GM19351 (cell line): ENCODE measurements around the gene CRELD2.
"Not testable (repeated sequence)": the region's sequence is repeated elsewhere in the genome, so short reads cannot be mapped to it uniquely, and the experiment has no call there.

Experiments
- ATAC-seq: cut with Tn5 transposase; IDR thresholded peaks from one replicate; pipeline ENCODE4 v1.9.1; 2021; ENCODE audit warnings: mild to moderate bottlenecking, moderate library complexity; ENCODE audit not compliant: unreplicated experiment

CRELD2 gene

DNA sequence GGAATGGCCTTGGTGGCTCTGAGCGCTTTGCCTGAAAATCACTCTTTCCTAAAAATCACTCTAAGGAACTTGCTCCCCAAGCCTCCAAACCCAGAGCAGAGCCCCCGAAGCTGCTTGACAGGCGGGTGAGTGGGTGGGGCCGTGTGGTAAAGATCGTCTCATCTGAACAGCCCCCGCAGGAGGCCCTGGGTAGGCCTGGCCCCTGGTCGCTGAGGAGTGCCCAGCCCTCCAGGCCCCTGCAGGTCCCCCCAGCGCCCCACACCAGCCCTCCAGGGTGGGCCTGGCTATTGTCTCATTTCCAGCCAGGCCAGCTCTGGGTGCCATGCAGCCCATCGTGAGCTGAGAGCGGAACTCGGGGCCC is 25.0 kb downstream of the CRELD2 start:
- no peak for ATAC-seq

DNA sequence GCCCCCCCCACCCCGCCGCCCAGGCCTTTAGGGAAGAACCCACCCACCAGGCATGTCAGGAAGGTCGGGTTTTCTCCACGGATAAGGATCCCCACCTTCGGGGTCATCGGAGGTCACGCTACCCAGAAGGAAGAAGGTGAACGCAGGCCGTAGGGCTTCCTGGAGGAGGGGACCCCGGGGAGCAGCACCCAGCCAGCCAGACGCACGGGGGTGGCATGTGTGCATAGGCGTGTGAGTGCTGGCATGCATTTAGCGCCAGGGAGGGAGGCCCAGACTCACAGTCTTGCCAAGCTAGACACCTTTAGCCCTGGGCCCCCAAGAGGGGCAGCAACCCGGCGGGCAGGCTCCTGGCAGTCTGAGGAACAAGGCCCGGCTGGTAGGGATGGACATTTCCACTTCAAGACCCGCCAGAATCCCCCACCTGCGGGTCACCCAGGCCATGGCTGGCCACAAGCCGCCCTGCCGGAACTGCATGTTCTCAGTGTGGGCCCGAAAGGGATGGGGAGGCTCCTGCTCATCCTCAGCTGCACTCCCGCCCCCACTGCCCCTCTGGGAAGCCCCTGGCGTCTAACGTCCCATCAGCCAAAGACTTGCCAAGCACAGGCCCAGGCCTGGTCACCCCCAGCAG is 25.5 kb downstream of the CRELD2 start:
- ATAC-seq: no peak

DNA sequence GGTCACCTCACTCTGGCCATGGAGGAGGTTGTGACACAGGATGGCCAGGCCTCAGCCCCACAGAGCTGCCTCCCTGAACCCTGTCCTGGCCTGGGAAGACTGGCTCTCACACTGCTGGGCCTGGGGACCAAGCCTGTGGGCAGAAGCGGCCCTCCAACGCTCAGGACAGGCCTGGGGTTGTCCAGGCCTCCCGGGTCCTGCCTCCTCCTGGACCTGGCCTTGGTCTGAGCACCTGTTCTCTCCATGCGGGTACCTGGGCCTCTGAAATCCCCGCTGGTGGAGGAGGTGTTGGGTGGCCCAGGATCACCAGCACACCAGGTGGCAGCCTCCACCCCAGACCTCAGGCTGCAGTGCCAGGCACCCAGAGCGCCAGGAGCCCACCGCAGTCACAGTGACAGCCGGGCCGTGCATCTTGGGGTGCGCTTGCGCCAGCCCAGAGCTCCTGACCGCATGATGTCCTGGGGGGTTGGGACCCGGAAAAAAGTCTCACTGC is 26.0 kb downstream of the CRELD2 start:
- ATAC-seq: no peak

DNA sequence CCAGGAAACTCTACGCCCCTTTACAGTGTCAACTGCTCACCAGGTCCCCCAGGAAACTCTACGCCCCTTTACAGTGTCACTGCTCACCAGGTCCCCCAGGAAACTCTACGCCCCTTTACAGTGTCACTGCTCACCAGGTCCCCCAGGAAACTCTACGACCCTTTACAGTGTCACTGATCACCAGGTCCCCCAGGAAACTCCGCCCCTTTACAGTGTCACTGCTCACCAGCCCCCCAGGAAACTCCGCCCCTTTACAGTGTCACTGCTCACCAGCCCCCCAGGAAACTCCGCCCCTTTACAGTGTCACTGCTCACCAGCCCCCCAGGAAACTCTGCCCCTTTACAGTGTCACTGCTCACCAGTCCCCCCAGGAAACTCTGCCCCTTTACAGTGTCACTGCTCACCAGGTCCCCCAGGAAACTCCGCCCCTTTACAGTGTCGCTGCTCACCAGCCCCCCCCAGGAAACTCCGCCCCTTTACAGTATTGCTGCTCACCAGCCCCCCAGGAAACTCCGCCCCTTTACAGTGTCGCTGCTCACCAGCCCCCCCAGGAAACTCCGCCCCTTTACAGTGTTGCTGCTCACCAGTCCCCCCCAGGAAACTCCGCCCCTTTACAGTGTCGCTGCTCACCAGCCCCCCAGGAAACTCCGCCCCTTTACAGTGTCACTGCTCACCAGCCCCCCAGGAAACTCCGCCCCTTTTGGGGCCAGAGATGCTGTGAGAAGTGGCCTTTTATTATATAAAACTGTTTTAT is 26.8 kb downstream of the CRELD2 start:
- not testable (repeated sequence) for ATAC-seq

DNA sequence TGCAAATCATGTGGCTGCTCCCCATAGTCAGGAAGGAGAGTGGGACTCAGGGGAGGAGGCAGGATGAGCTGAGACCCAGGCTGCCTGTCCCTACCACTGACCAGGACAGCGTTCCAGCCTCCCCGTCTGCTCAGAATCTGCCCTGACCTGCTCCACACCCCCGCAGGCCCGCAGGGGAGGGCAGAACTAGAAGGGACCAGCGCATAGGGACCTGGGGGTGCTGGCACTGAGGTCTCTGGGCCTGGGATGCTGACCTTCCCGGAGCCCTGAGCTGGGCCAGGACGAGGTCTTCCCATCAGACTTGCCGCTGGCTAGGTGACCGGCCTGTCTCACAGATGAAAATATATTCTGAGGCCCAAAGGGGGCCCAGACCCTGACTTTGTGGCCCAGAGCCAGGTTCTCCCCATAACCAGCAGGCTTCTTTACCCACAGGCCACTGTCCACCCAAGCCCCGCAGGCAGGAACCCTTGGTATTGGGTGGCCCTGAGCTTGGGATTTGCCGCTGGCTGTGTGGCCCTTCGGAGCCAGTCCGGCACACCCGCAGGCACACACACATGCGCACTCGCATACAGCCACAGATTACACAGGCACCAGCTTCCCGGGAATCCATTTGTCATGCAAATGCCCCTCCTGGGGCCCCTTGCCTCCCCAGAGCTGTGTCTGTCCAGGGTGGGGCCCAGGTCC is 28.3 kb downstream of the CRELD2 start:
- no peak for ATAC-seq

DNA sequence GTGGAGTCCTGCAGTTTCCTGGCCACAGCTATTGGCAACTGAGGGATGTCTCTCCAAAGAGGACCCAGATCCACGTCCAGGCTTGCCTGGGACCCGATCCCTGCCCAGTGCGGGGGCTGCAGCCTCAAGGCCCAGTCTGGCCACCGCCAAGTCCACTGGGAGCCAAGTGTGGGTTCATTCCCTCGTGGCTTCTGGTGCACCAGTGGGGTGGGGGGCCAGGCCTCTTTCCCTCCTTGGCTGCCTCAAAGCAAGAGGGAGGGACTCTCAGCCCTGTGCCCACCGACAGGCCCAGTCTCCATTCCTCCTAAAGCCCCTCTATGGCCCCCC is 28.8 kb downstream of the CRELD2 start:
- ATAC-seq: no peak

DNA sequence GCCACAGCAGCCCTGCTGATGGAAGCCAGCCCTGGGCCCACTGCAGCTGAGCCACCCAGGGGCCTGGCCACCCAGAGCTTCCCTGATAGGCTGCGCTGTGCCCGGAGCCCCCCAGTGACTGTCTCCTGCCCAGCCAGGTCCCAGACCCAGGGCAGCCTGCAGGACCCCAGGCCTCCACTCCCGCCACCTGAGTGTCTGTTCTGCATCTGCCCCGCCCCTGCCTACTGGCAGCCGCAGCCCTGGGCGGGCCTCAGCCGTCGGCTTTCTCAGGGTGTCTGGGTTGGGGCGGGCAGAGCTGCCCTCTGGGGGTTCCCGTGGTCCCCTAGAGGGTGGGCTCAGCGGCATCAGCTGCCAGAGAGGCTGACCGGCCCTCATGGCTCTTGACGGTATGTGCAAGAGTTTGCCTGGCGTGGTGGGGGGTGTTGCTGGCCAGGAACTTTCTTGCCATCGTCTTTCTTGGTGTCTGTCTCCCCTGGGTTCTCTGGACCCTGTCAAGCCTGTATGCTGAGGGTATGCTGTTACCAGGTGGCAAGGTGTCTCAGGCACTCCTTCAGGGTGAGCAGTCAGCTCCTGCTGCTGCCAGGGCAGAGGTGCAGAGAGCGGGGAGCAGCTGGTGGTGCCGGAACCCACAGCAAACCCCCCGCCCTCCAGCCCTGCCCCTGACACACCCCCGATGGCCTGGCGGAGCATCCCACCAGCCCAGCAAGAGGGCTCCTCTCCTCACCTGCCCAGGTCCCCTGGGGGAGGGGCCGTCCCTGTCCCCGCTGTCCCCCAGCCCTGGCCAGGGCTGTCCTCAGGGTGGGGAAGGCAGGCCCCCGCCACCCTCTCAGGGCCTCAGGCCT is 29.9 kb downstream of the CRELD2 start:
- ATAC-seq: no peak

DNA sequence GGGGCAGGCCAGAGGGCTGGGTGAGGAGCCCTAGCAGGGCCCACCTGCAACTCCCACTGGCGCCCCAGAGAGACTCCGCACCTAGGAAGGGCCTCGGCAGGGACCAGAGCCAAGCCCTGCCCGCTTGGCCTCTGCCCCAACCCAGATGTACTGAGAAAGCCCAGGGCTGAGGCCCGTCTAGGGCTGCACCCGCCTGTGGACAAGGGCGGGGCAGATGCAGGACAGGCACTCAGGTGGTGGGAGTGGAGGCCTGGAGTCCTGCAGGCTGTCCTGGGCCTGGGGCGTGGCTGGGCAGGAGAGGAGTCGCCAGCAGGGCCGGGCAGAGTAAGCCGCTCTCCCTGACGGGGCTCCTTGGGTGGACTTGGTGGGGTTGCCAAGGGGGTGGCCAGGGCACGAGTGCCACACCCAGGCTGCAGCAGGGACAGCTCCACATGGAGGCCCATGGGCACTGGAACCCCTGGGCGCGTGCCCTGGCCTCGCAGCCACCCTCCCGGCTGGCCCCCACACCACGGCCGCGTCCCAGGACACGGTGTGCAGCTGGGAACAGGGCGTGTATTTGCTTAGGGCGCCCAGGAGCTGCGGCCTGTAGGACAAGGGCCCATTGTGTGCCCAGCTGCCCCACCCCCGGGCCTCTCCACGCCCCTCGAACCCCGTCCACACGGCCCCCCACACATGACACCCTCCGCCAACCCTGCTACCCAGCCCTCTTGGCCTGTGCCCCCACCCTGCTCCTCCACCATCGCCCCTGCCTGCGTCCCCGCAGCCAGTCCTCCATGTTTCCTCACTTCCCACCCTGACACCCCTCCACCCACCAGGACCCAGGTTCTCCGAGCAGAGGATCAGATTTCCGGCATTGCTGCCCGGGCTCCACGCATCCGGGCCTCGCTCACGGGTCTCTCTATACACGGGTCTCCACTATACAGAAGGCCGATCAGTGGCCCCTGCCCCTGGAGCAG is 30.8 kb downstream of the CRELD2 start:
- ATAC-seq: no peak

DNA sequence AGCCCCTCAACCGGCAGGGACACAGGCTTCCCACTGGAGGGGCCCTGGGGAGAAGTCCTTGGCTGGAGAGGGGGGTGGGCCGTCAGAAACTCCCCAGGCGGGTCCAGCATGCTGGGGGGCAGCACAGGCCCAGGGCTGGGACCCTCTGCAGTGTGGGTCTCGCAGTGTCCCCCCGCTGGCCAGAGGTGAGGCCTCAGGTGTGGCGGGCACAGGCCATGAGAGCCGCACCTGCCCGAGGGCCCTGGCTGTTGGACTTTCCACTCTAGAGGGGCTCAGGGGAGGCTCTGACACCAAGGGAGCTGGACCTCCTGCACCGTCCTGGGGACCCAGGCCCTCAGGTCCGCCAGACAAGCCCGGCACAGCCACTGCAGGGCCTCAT is 31.5 kb downstream of the CRELD2 start:
- no peak for ATAC-seq

DNA sequence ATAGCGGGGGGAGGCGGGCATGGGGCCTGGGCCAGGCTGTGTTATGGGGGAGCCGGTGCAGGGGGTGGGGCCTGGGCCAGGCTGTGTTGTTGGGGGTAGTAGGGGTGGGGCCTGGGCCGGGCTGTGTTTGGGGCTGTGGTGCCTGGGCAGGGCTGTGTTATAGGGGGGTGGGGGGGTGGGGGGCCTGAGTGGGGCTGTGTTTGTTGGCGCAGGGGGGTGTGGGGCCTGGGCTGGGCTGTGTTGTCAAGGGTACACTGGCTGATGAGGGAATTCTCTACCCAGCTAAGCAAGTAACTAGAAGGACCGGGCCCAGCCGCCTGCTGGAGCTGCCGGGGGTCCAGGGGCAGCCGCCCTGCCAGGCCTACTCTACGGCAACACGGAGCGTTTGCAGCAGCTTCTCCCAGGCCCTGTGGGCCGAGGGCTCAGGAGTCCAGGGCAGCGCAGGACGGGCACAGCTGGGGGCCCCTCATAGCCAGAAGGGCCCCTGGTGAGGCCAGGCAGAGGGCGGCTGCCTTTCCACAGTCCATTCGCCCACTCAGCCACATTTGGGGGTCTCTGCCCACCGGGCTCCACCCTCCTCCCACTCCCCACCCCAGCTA is 32.1 kb downstream of the CRELD2 start:
- ATAC-seq: no peak

DNA sequence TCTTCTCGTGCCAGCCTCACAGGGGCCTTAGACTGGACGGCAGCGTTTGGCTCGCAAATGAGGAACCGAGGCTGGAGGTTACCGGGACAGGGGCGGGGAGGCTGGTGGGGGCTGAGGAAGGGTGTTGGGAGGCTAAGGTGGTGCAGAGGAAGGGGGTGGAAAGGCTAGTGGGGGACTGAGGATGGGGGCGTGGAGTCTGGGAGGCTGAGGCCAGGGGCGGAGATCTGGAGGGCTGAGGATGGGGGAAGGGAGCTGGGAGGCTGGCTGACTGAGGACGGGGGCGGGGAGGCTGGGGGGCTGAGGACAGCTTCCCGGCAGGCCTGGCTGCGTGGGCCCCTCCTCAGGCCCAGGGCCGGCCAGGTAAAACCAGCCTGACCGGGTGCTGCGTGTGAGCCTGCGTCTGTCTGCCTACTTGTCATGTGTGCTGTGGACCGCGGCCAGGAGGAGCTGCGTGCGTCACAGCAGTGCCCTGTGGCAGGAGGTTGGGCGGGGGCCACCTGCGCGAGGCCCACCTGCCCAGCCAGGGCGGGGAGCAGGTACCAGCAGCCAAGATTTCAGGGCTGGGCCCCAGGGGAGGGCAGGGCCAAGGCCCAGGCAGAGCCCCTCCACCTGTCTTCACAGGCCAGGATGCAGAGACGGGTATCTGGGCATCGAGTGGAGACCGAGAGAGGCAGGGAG is 32.7 kb downstream of the CRELD2 start:
- no peak for ATAC-seq

DNA sequence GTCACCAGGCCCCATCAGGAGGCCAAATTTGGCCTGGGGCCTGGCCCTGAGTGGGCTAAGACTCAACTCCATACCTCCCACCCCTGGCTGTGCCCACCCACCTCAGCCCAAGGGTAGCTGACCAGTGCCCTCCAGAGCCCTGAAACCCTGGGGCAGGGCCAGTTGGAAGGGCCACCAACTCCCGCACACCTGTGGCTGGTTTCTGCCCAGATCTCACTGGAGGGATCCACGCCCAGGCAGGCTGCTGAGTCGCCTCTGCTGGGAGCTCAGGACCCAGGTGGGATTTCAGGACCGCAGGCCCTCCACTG is 33.2 kb downstream of the CRELD2 start:
- no peak for ATAC-seq

DNA sequence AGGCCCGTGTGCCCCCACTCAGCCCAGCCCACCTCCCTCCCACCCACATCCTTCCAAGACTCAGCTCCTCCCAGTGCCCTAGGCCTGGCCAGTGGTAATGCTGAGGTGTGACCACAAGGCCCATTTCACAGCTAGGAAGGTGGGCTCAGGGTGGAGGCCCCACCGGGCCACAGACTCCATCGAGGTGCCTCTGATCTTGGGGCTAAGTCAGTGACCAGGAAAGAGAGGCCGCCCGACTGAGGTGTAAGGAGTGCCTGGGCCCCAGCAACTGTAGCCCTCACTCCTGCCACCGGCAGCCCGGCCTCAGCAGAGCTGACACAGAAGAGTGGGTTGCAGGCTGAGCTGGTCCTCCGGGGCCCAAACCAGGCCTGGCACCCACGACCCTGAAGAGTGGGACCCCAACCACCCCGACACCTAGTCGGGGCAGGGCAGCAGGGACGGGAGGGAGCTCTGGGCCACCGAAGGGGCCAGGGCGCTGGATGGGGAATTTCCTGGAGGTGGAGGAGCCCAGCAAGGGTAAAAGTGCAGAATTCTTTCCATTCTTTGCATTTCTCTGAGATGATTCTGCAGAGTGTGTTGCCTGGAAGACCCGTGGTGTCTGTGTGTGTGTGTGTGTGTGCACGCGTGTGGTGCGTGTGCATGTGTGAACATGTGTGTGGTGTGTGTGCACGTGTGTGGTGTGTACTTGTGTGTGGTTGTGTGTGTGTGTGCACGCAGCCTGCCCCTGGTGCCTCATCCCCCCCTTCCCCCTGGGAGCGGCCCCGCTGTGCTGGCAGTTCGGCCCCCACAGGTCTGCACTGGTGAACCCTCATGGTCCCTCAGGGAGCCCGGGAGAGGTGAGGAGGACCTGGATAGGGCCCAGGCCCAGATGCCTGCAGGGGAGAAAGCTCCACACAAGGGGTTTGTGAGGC is 33.8 kb downstream of the CRELD2 start:
- no peak for ATAC-seq

DNA sequence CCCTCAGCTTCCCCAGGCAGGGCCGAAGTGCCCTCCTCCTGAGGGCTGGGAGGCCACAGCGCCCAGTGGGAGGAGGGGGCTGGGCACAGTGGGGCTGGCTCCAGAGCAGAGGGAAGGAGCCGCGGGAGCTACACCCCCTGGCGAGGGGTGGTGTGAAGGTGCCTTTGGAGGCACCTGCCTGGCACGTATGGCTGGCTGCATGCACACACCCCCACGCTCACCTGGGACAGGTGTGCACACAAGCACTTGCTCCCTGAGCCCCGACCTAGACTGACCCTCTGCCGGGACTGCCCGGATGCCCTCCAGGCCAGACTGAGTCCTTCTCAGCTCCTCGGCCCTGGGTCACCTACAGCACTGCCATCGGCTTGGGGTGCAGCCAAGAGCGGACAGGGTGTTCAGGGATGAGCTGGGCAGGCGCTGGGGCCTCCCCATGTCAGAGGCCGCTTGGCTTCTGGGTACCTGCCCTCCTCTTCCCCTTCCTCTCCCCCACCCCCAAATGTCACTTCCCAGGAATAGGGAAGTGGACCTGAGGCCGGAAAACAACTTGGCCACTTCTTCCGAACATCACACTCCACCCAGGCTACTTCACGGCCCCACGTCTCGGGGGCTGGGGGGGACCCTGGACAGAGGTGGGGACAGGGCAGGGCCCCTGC is 34.7 kb downstream of the CRELD2 start:
- ATAC-seq: no peak

DNA sequence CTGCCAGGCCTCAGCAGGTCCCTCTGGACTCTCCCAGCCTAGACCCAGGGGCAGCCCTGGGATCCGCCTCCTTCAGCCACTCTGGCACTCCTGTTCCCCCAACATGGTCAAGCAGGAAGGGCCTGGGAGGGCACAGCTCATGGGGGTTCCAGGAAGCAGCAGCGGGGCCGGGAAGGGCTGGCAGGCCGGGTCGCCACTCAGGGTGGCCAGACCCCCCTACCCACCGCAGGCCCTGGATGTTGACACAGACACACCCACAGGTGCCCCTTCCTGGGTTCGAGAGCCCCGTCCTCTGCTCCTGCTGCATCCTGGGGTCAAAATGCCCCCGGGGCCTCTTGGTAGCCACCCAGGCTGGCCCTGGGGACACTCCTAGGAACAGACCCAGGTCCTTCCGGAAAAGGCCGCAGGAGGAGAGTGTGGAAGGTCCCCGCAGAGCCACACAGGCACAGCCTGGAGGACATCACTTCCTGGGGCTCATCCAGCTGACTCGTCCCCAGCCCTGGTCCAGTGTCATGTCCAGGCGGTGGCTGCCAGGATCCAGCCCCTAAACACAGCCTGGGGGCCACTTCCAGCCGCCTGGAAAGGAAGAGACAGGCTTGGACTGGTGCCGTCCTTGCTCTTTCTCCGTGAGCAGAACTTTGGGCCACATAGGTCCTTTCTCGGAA is 35.4 kb downstream of the CRELD2 start:
- no peak for ATAC-seq

DNA sequence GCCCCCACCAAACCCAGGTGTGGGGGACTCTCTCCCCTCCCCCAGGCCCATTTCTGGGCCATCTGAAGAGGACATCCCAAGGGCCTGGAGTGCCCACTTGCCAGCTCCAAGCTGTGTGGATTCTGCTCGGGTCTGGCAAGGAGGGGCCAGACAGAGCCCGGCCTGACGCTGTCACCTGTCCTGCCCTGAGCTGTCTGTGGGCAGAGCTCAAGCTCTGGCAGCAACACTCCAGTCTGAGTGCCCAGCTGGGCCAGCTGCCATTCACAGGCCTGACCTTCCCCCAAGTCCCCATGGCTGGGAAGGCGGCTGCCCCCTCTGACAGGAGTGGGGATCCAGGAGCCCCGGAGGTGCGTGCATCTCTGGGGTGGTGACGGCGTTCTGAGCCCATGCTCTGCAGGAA is 35.9 kb downstream of the CRELD2 start:
- no peak for ATAC-seq

DNA sequence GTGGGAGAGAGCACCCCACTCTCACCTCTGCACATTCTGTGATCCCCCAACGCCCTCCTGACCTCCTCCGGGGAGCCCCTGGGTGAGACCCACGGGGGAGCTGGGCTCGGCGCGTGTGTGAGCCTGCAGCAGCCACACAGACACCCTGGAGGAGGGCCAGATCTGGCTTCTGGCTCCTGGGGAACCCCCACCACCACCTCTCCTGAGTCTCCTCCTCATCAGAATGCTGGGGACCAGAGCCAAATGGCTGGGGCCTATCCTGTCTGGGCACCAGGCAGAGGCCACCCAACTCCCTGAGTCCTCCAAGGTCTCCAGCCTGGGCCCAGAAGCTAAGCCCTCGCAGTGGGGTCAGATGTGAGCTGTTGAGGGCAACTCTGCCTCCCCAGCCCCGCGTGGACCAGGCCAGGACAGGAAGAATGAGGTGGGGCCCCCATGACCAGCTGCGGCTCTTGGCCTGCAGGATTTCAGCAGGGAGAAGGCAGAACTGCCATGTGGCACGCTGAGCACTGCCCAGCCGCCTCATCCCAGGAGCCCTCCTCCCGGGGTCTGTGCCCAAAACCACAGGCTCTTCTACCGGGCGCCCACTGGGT is 36.7 kb downstream of the CRELD2 start:
- ATAC-seq: no peak
